Activated naive CD4-positive, alpha-beta T cell (primary cell): ENCODE data around the gene KLHDC9.
A peak's percentile ranks its signal among the peaks of the same experiment; 100 is the strongest.

Experiments
- DNase-seq, 4 experiments: peaks; one replicate each; lab custom pipeline; 2025; lab: John Stamatoyannopoulos, UW

The KLHDC9 gene

GRCh38 chr1:161132410-161133219, 34.5 kb downstream of the KLHDC9 start, which contains the start of gene DEDD:
Gene DEDD, minus strand, starts transcription at chr1:161132667. Its CDS starts 8,205 bp downstream, at chr1:161124462.
- DNase-seq: peak; percentile 67 to 82 (median 70)

- DNase-seq: no peak
These were observed 35.1 kb downstream of the KLHDC9 start for GRCh38 chr1:161133220-161133740.

- DNase-seq: no peak
These were observed 39.7 kb downstream of the KLHDC9 start for GRCh38 chr1:161137881-161138280.

GRCh38 chr1:161138431-161138830, 40.3 kb downstream of the KLHDC9 start:
- DNase-seq: no peak

- DNase-seq: peak in 1 of 4 experiments; percentile 9
These were observed 41.6 kb downstream of the KLHDC9 start for GRCh38 chr1:161139766-161140165.

- DNase-seq: no peak
These were observed 42.7 kb downstream of the KLHDC9 start for GRCh38 chr1:161140755-161141400.

GRCh38 chr1:161145832-161146231, 47.7 kb downstream of the KLHDC9 start:
- no peak for DNase-seq
